ENCODE measurements around the gene UBE2H.

DNA sequence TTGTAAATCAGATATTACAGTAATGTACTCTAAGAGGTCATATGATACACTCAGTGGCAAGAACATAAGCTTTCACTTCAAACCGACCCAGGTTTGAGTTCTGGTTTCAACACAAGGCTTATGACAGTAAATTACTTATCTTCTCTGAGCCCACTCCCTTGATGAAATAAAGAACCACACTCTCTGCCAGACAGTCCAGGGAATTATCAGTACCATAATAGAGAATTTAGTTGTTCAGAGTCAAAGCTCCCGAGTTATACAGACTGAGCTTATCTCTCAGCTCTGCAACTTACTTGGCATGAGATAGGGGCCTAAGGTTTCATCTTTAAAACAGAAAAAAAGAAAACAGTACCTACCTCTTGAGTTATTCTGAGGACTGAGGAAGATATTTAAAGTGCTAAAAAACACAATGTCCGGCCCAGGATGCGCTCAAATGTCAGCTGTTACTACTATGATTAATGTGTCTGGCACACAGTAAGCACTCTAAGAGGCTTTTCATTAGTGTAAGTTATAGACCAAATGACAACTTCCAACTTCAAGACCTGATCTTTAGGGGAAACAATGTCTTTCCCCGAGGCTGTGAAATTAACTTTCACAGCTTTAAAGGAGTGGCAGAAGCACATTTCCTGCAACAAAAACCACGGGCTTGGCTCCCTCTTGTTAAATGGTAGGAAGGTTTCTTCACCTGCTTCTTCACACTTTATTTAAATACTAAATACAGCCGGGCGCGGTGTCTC, 38.1 kb downstream of the UBE2H start:
- TF ChIP-seq, protein P1, sequence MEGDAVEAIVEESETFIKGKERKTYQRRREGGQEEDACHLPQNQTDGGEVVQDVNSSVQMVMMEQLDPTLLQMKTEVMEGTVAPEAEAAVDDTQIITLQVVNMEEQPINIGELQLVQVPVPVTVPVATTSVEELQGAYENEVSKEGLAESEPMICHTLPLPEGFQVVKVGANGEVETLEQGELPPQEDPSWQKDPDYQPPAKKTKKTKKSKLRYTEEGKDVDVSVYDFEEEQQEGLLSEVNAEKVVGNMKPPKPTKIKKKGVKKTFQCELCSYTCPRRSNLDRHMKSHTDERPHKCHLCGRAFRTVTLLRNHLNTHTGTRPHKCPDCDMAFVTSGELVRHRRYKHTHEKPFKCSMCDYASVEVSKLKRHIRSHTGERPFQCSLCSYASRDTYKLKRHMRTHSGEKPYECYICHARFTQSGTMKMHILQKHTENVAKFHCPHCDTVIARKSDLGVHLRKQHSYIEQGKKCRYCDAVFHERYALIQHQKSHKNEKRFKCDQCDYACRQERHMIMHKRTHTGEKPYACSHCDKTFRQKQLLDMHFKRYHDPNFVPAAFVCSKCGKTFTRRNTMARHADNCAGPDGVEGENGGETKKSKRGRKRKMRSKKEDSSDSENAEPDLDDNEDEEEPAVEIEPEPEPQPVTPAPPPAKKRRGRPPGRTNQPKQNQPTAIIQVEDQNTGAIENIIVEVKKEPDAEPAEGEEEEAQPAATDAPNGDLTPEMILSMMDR (IDR thresholded peaks at IDR 0.05): no peak
- TF ChIP-seq POLR2A (IDR thresholded peaks at IDR 0.05): no peak
- no peak for TF ChIP-seq POLR2AphosphoS5 (IDR thresholded peaks at IDR 0.05; ENCODE audit: insufficient read depth in 1 of 2, low read depth in 1 of 2)
